HCT116 (cell line): Measurements from ENCODE around the gene CD200. TPM values are rescaled to one million over a fixed set of nuclear protein-coding genes. Genes with fewer than 3 reads are reported as not detected.

Experiments
- ATAC-seq: fragments of 200-7000 bp; cut with Tn5 transposase; 2 replicates; pipeline ENCODE4 v1.9.1; 2020; ENCODE audit warnings: mild to moderate bottlenecking, moderate library complexity
- BruUV-seq: library from RNA; stranded (reverse); fragments of 400-500 nt; replicated peaks from 2 replicates; lab custom pipeline; 2021; lab: Mats Ljungman, UMichigan
- CTCF ChIA-PET: fragments of 300-600 bp; sonication (Branson Sonifier 250); formaldehyde crosslinking; loops from one replicate; lab custom pipeline; 2021; ENCODE audit warnings: antibody characterized with exemption; lab: Charles Lee
- POLR2A ChIA-PET: fragments of 300-600, 350-600 bp; sonication (Branson Sonifier 250); formaldehyde crosslinking; loops from one replicate; lab custom pipeline; 2021; ENCODE audit warnings: antibody characterized with exemption; lab: Charles Lee
- RAD21 ChIA-PET, 2 experiments: fragments of 300-600 bp; sonication (Branson Sonifier 250); formaldehyde crosslinking; loops; one replicate each; lab custom pipeline; 2023; ENCODE audit warnings: low total read pairs in 2 of 2; ENCODE audit not compliant: uncharacterized antibody in 2 of 2, unreplicated experiment in 2 of 2, low non-redundant PET in 1 of 2; lab: Charles Lee
- DNase-seq: peaks from one replicate; pipeline ENCODE4 v3.0.0-alpha.2; 2010; ENCODE audit warnings: low read depth, low spot score
- H2AFZ ChIP-seq: fragments of 200-600 bp; shearing (Covaris generic), sonication (generic); 2 replicates; pipeline ENCODE4 v1.6.1; 2017; ENCODE audit warnings: low read depth, mixed run types, mixed read lengths, antibody characterized with exemption, low read length; ENCODE audit not compliant: poor library complexity, severe bottlenecking
- H3K27ac ChIP-seq: 2 replicates; pipeline ENCODE4 v1.5.1; 2012; ENCODE audit warnings: low read depth, low read length
- H3K27me3 ChIP-seq: fragments of 200-600 bp; sonication (generic); 2 replicates; pipeline ENCODE4 v1.6.1; 2016; ENCODE audit warnings: mixed run types, low read length, mixed read lengths; ENCODE audit not compliant: insufficient read depth
- H3K36me3 ChIP-seq, 2 experiments: fragments of 200-500 bp in 1 of 2; fragments of 200-600 bp in 1 of 2; sonication (Bioruptor generic) in 1 of 2; sonication (generic) in 1 of 2; 2 replicates each; pipeline versions ENCODE4 v1.5.1 to v1.6.1; 2014 to 2016; ENCODE audit warnings: low read length in 2 of 2, inconsistent platforms in 1 of 2, mixed read lengths in 1 of 2, mixed run types in 1 of 2; ENCODE audit not compliant: insufficient read depth in 2 of 2, control insufficient read depth in 1 of 2
- H3K4me1 ChIP-seq, 2 experiments: fragments of 200-600 bp in 1 of 2; sonication (generic) in 1 of 2; 2 replicates each; pipeline versions ENCODE4 v1.5.1 to v1.6.1; 2012 to 2017; ENCODE audit warnings: low read length in 2 of 2, inconsistent platforms in 1 of 2, mild to moderate bottlenecking in 1 of 2, mixed read lengths in 1 of 2, mixed run types in 1 of 2, moderate library complexity in 1 of 2; ENCODE audit not compliant: insufficient read depth in 2 of 2, control insufficient read depth in 1 of 2
- H3K4me2 ChIP-seq: fragments of 200-600 bp; sonication (generic); 2 replicates; pipeline ENCODE4 v1.6.1; 2017; ENCODE audit warnings: mixed run types, low read length, mixed read lengths
- H3K4me3 ChIP-seq, 2 experiments: fragments of 200-600 bp in 1 of 2; sonication (generic) in 1 of 2; replicated peaks in 1 of 2; 2 replicates each; pipeline ENCODE4 v1.5.1; 2011 to 2016; ENCODE audit warnings: low read length in 2 of 2, control low read depth in 1 of 2, low read depth in 1 of 2, mild to moderate bottlenecking in 1 of 2, mixed read lengths in 1 of 2, mixed run types in 1 of 2
- H3K79me2 ChIP-seq: fragments of 200-600 bp; sonication (generic); 2 replicates; pipeline ENCODE4 v1.6.1; 2017; ENCODE audit warnings: mild to moderate bottlenecking, mixed run types, low read length, moderate library complexity, mixed read lengths; ENCODE audit not compliant: insufficient read depth
- H3K9ac ChIP-seq: fragments of 200-600 bp; sonication (generic); 2 replicates; pipeline ENCODE4 v1.6.1; 2016; ENCODE audit warnings: low read length, mixed read lengths
- H3K9me2 ChIP-seq: fragments of 200-600 bp; sonication (generic), shearing (Covaris generic); 2 replicates; pipeline ENCODE4 v1.6.1; 2017; ENCODE audit warnings: mixed run types, mild to moderate bottlenecking, moderate library complexity; ENCODE audit not compliant: insufficient read depth
- H3K9me3 ChIP-seq, 2 experiments: fragments of 200-500 bp in 1 of 2; fragments of 200-600 bp in 1 of 2; sonication (Bioruptor generic) in 1 of 2; sonication (generic) in 1 of 2; 2 replicates each; pipeline ENCODE4 v1.6.1; 2014 to 2017; ENCODE audit warnings: low read length in 2 of 2, mixed read lengths in 2 of 2, inconsistent platforms in 1 of 2, low read depth in 1 of 2, mild to moderate bottlenecking in 1 of 2, mixed run types in 1 of 2, moderate library complexity in 1 of 2; ENCODE audit not compliant: control insufficient read depth in 1 of 2, insufficient read depth in 1 of 2
- H4K20me1 ChIP-seq: fragments of 200-600 bp; sonication (generic), shearing (Covaris generic); 2 replicates; pipeline ENCODE4 v1.6.1; 2017; ENCODE audit warnings: mixed run types, mild to moderate bottlenecking, moderate library complexity; ENCODE audit not compliant: insufficient read depth
- ELF1 ChIP-seq: IDR thresholded peaks from 2 replicates; pipeline ENCODE4 v1.6.1; 2012; ENCODE audit warnings: low read depth, borderline replicate concordance
- EZH2 ChIP-seq: fragments of 200-600 bp; sonication (generic); IDR thresholded peaks from 2 replicates; pipeline ENCODE4 v1.6.1; 2017; ENCODE audit warnings: antibody characterized with exemption, mixed run types
- JUND ChIP-seq: IDR thresholded peaks from 2 replicates; pipeline ENCODE4 v1.6.1; 2012
- YY1 ChIP-seq: IDR thresholded peaks from 2 replicates; pipeline ENCODE4 v1.6.1; 2011; ENCODE audit warnings: low read length, low read depth, moderate library complexity, mild to moderate bottlenecking; ENCODE audit not compliant: insufficient replicate concordance; ENCODE audit errors: extremely low read depth
- intact Hi-C: fragments of 100-400 bp; cut with micrococcal nuclease; formaldehyde crosslinking; loops from 2 replicates; pipeline ENCODE4 v1.10.0; 2022
- total RNA-seq: library from RNA; stranded (reverse); gene quantifications from one replicate; pipeline ENCODE4 v1.2.1, GENCODE V29; 2021; ENCODE audit not compliant: unreplicated experiment

The CD200 gene
- total RNA-seq, 1 experiment from 2014 or later: not detected

GRCh38 chr3:112395896-112396290 is 62.9 kb downstream of the CD200 start:
- H3K4me3 ChIP-seq: no peak overlapping the region
- H3K36me3 ChIP-seq: no peaks in the 10 kb centered on the region
- POLR2A ChIA-PET: no interaction called here
- H3K79me2 ChIP-seq: no peaks in the 10 kb centered on the region
- no peak overlapping the region for H3K9ac ChIP-seq
- H3K27ac ChIP-seq: no peak overlapping the region
- CTCF ChIA-PET: no interaction called here
- no peak for TF ChIP-seq JUND
- no peak for TF ChIP-seq YY1
- no peak for TF ChIP-seq EZH2
- peaks cover 6 to 7% of the 10 kb centered on the region in 2 experiments; a peak in 2 of 4 replicates for H3K9me3 ChIP-seq
- H3K4me2 ChIP-seq: no peak overlapping the region
- BruUV-seq: no TSS peak
- intact Hi-C loops: no loop called here
- H2AFZ ChIP-seq: no peak overlapping the region
- H3K27me3 ChIP-seq: no peaks in the 10 kb centered on the region
- ATAC-seq (no peak), DNase-seq (no peak)
- H4K20me1 ChIP-seq: no peaks in the 10 kb centered on the region
- H3K9me2 ChIP-seq: no peaks in the 10 kb centered on the region
- H3K4me1 ChIP-seq: peaks cover 4 to 11% of the 10 kb centered on the region in 2 experiments; a peak in 2 of 4 replicates
- RAD21 ChIA-PET: interaction anchor here in 1 of 2 experiments (0.7 kb wide), 1 partner anchor 28 kb away, joined by 3 read pairs; no protein-coding TSS in a partner anchor

- H3K4me3 ChIP-seq: no peak overlapping the region
- H3K4me1 ChIP-seq: no peaks in the 10 kb centered on the region
- H3K9me3 ChIP-seq: peaks cover under 1 to 4% of the 10 kb centered on the region in 2 experiments; a peak in 2 of 4 replicates
- ChIA-PET RAD21 (no interaction called here), POLR2A (no interaction called here), CTCF (no interaction called here)
- H4K20me1 ChIP-seq: no peaks in the 10 kb centered on the region
- intact Hi-C loops: no loop called here
- ATAC-seq: no peak
- no peak for DNase-seq
- H3K9ac ChIP-seq: no peak overlapping the region
- TF ChIP-seq ELF1: no peak
- no peaks in the 10 kb centered on the region for H3K79me2 ChIP-seq
- BruUV-seq: no TSS peak
- H2AFZ ChIP-seq: no peak overlapping the region
- no peak overlapping the region for H3K27ac ChIP-seq
- H3K9me2 ChIP-seq: no peaks in the 10 kb centered on the region
- H3K4me2 ChIP-seq: no peak overlapping the region
- H3K27me3 ChIP-seq: no peaks in the 10 kb centered on the region
- no peaks in the 10 kb centered on the region for H3K36me3 ChIP-seq
These were observed 64.6 kb downstream of the CD200 start for GRCh38 chr3:112397556-112397955.
